ENCODE measurements around the gene EIF5A. TPM values are rescaled to one million over a fixed set of nuclear protein-coding genes. Genes with fewer than 3 reads are reported as not detected.

Gene EIF5A
- total RNA-seq, 1 donor from 2014 or later, result 248 TPM

DNA sequence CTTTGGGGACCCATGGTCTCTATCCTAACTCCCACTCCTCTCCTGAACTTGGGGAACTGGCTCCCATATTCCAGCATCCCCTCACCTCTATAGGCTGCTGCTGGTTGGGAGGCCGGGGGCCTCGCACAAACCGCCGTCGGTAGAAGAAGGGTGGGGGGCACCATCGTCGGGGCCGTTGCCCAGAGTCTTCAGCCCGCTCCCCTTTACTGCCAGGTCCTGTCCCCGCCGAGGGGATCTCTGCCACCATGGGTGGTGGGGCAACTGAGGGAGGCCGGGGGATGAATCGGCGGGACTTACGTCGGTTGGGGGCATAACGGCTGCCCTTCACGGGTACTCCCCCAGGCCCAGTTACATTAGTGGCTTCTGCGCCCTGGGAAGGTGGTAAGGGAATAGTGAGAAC is 17.3 kb upstream of the EIF5A start:
- no peak overlapping the region for H3K27ac ChIP-seq
- peaks cover 4 to 9% of the 10 kb centered on the region in 2 donors for H3K4me1 ChIP-seq
- H3K27me3 ChIP-seq, result peaks cover 8% of the 10 kb centered on the region
- H3K9me3 ChIP-seq, result no peaks in the 10 kb centered on the region
- intact Hi-C loops (cut with DNase I), result no loop called here
- DNase-seq (ENCODE audit: low spot score in 2 of 2), result no peak
- TF ChIP-seq, protein P1, sequence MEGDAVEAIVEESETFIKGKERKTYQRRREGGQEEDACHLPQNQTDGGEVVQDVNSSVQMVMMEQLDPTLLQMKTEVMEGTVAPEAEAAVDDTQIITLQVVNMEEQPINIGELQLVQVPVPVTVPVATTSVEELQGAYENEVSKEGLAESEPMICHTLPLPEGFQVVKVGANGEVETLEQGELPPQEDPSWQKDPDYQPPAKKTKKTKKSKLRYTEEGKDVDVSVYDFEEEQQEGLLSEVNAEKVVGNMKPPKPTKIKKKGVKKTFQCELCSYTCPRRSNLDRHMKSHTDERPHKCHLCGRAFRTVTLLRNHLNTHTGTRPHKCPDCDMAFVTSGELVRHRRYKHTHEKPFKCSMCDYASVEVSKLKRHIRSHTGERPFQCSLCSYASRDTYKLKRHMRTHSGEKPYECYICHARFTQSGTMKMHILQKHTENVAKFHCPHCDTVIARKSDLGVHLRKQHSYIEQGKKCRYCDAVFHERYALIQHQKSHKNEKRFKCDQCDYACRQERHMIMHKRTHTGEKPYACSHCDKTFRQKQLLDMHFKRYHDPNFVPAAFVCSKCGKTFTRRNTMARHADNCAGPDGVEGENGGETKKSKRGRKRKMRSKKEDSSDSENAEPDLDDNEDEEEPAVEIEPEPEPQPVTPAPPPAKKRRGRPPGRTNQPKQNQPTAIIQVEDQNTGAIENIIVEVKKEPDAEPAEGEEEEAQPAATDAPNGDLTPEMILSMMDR (IDR thresholded peaks at IDR 0.05), result no peak
- no peak overlapping the region for H3K4me3 ChIP-seq
- no peaks in the 10 kb centered on the region for H3K36me3 ChIP-seq

GRCh38 chr17:7290685-7291084 is 16.7 kb upstream of the EIF5A start:
- no peak overlapping the region for H3K4me3 ChIP-seq
- peaks cover 8% of the 10 kb centered on the region for H3K27me3 ChIP-seq
- H3K36me3 ChIP-seq, result no peaks in the 10 kb centered on the region
- H3K4me1 ChIP-seq, result peaks cover 4 to 13% of the 10 kb centered on the region in 2 donors
- H3K27ac ChIP-seq, result no peak overlapping the region
- no peak for DNase-seq (ENCODE audit: low spot score in 2 of 2)
- intact Hi-C loops (cut with DNase I), result no loop called here
- TF ChIP-seq, protein P1 (IDR thresholded peaks at IDR 0.05), result no peak
- H3K9me3 ChIP-seq, result no peaks in the 10 kb centered on the region

DNA sequence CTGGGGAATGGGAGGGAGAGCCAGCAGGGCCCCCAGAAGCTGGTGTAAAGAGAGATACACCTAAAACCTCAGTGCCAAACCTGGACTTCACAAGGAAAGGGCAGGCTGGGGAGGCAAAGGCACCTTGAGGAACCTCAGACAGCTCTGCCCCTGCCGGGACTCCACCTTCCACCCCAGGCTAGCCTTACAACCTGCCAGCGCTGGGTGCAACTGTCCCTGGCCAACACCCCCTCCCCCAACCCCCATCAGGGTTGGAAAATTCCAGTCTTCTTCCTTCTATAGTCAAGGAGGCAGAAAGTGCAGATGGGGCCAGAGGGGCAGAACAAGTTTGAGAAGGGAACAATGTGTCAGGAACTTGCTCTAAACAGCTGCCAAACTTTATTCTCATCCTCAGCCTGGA is 15.2 kb upstream of the EIF5A start:
- no peak for DNase-seq (ENCODE audit: low spot score in 2 of 2)
- Histone ChIP-seq H3K9me3 (no peaks in the 10 kb centered on the region), H3K27ac (no peak overlapping the region), H3K4me3 (no peak overlapping the region), H3K4me1 (peaks cover 4 to 22% of the 10 kb centered on the region in 2 donors), H3K36me3 (no peaks in the 10 kb centered on the region), H3K27me3 (peaks cover 8% of the 10 kb centered on the region)
- intact Hi-C loops (cut with DNase I), result no loop called here
- TF ChIP-seq, protein P1 (IDR thresholded peaks at IDR 0.05), result no peak

DNA sequence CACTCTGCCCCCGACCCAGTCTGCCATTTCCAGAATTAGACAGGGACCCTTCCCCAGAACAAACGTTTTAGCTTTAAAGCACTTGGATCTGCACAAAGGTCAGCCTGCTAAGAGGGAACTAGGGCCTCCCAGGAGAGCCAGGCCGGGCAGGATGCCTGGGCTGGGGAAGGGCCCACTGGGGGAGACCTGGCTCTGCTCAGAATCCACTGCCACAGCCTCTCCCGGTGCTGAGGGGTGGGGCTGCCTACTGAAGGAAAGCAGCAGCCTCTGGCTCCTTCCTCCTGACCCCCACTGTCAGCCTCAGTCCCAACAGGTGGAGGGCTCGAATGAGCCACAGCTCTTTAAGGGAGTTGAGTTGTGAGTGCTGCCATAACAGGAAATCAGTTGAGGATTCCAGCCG is 14.7 kb upstream of the EIF5A start:
- intact Hi-C loops (cut with DNase I), result no loop called here
- TF ChIP-seq, protein P1 (IDR thresholded peaks at IDR 0.05), result no peak
- H3K4me1 ChIP-seq, result peaks cover 4 to 22% of the 10 kb centered on the region in 2 donors
- peaks cover 8% of the 10 kb centered on the region for H3K27me3 ChIP-seq
- H3K27ac ChIP-seq, result no peak overlapping the region
- H3K4me3 ChIP-seq, result no peak overlapping the region
- DNase-seq (ENCODE audit: low spot score in 2 of 2), result no peak
- H3K36me3 ChIP-seq, result no peaks in the 10 kb centered on the region
- no peaks in the 10 kb centered on the region for H3K9me3 ChIP-seq

DNA sequence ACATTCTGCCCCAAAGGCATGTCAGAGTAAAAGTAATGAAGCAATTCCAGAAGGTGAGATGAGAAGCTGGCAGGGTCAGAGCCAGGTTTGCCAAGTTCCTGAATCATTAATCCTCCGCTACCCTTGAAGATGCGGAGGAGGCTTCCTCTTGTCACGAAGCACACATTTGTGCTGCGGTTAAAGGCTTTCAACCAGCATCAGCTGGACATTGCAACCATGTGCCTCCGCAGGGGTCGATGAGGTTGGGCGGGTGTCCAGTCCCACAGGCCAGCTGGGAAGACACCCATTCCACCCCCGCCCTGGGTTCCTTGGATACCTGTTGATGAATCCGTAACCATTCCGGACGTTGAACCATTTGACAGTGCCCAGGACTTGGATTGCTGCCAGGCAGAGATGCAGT is 14.3 kb upstream of the EIF5A start:
- Histone ChIP-seq H3K9me3 (no peaks in the 10 kb centered on the region), H3K4me3 (no peak overlapping the region), H3K27ac (no peak overlapping the region), H3K4me1 (peaks cover 4 to 22% of the 10 kb centered on the region in 2 donors), H3K36me3 (no peaks in the 10 kb centered on the region), H3K27me3 (peaks cover 8% of the 10 kb centered on the region)
- no peak for DNase-seq (ENCODE audit: low spot score in 2 of 2)
- TF ChIP-seq, protein P1 (IDR thresholded peaks at IDR 0.05), result no peak
- intact Hi-C loops (cut with DNase I), result no loop called here
